ENCODE data around the gene PNISR.

The PNISR gene

GRCh38 chr6:99434702-99435530 is 9.8 kb upstream of the PNISR start:
- DNase-seq (ENCODE audit: extremely low read depth, low read depth) = peak; percentile 5
- peak; percentile 61 for TF ChIP-seq CTCF (IDR thresholded peaks at IDR 0.05; ENCODE audit: low read depth, low read length)

GRCh38 chr6:99432877-99433276 is 7.8 kb upstream of the PNISR start:
- no peak for DNase-seq (ENCODE audit: extremely low read depth, low read depth)

DNA sequence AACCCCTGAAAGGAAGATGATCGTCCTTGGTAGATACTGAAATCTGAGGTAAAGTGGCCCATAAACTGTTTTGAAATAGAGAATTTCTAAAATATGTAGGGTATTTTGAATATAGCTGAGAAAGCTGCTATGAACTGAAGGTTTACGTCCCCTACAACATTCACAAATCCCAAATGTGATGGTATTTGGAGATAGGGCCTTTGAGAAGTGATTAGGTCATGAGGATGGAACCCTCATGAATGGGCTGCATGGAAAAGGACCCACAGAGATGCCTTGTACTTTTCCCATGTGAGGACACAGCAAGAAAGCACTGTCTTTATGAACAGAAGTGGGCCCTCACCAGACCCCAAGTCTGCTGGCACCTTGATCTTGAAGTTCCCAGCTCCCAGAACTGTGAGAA is 6.8 kb upstream of the PNISR start:
- no peak for TF ChIP-seq CTCF (IDR thresholded peaks at IDR 0.05; ENCODE audit: low read depth, low read length)

More at GRCh38 chr6:99432877-99433276, 7.8 kb upstream of the PNISR start:
- no peak for TF ChIP-seq CTCF (IDR thresholded peaks at IDR 0.05; ENCODE audit: low read depth, low read length)

GRCh38 chr6:99427988-99428387 is 2.9 kb upstream of the PNISR start:
- no peak for TF ChIP-seq CTCF (IDR thresholded peaks at IDR 0.05; ENCODE audit: low read depth, low read length)
- DNase-seq (ENCODE audit: extremely low read depth, low read depth) = no peak

More for the DNA sequence above, 6.8 kb upstream of the PNISR start:
- DNase-seq (ENCODE audit: extremely low read depth, low read depth) = no peak

DNA sequence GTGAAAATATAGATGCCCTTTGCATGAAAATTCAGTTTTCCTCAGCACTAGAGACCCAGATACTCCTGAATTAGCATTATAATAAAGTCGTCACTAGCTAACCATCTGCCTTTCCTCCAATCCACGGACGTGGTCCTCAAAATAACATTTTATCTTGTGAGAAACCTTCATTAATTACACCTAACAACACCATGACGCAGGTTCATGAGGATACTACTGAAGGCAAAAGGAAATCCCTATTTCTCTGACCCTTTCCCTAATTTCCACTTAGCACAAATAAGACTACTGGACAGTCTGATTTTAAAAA is 1.3 kb upstream of the PNISR start:
- no peak for DNase-seq (ENCODE audit: extremely low read depth, low read depth)
- no peak for TF ChIP-seq CTCF (IDR thresholded peaks at IDR 0.05; ENCODE audit: low read depth, low read length)

GRCh38 chr6:99425647-99426450 is 741 bp upstream of the PNISR start:
- peak; percentile 54 for TF ChIP-seq CTCF (IDR thresholded peaks at IDR 0.05; ENCODE audit: low read depth, low read length)
- peak; percentile 67 for DNase-seq (ENCODE audit: extremely low read depth, low read depth)

DNA sequence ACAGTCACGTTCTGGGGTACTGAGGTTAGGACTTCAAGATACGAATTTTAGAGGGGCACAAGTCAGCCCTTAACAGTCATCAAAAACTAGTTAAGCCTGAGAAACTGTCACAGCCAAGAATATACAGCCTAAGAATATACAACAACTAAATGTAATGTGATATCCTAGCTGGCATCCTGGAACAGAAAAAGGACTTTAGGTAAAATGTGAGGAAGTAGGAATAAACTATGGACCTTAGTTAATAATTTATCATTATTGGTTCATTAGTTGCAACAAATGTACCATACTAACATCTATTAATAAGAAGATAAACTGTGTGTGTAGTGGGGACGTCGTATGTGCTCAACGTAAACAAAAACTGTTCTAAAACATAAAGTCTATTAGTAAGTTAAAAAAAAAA is 1.1 kb downstream of the PNISR start:
- no peak for DNase-seq (ENCODE audit: extremely low read depth, low read depth)
- TF ChIP-seq CTCF (IDR thresholded peaks at IDR 0.05; ENCODE audit: low read depth, low read length) = no peak
